Activated CD8-positive, alpha-beta T cell treated with anti-CD3 and anti-CD28 coated beads for 36 hours (primary cell): ENCODE data around the gene RHBDF2. TPM values are rescaled to one million over a fixed set of nuclear protein-coding genes. Genes with fewer than 3 reads are reported as not detected.
A peak's percentile ranks its signal among the peaks of the same experiment; 100 is the strongest.

Source experiments
- ATAC-seq: fragments of 200-7000 bp; cut with Tn5 transposase; one replicate; pipeline ENCODE4 v1.10.0; 2021; ENCODE audit warnings: mild to moderate bottlenecking, moderate library complexity
- CTCF ChIA-PET: fragments of 350-600 bp; sonication (Branson Sonifier 250); formaldehyde crosslinking; loops from one replicate; lab custom pipeline; 2021; ENCODE audit warnings: antibody characterized with exemption; lab: Charles Lee
- POLR2A ChIA-PET: fragments of 350-600 bp; sonication (Branson Sonifier 250); formaldehyde crosslinking; loops from one replicate; lab custom pipeline; 2021; ENCODE audit warnings: antibody characterized with exemption; lab: Charles Lee
- DNase-seq: peaks from one replicate; pipeline ENCODE4 v3.0.0-alpha.2; 2020
- H3K27ac Mint-ChIP-seq: one replicate; pipeline ENCODE4 v1.8.0; 2021; ENCODE audit warnings: mild to moderate bottlenecking, mixed read lengths
- H3K27me3 Mint-ChIP-seq: one replicate; pipeline ENCODE4 v1.8.0; 2021; ENCODE audit warnings: mixed read lengths
- H3K36me3 Mint-ChIP-seq: one replicate; pipeline ENCODE4 v1.8.0; 2021; ENCODE audit warnings: low read depth, mixed read lengths
- H3K4me1 Mint-ChIP-seq: one replicate; pipeline ENCODE4 v1.8.0; 2021; ENCODE audit warnings: low read depth, mixed read lengths
- H3K4me3 Mint-ChIP-seq: one replicate; pipeline ENCODE4 v1.8.0; 2021; ENCODE audit warnings: mild to moderate bottlenecking, moderate library complexity, mixed read lengths
- H3K9me3 Mint-ChIP-seq: one replicate; pipeline ENCODE4 v1.8.0; 2021; ENCODE audit warnings: mixed read lengths
- CTCF ChIP-seq: fragments of 200-600 bp; IDR thresholded peaks from one replicate; pipeline ENCODE4 v1.8.0; 2022; ENCODE audit warnings: antibody characterized with exemption, mild to moderate bottlenecking
- intact Hi-C: fragments of 100-400 bp; cut with micrococcal nuclease; formaldehyde crosslinking; loops from one replicate; pipeline ENCODE4 v1.10.0; 2022
- total RNA-seq, 2 experiments: library from RNA; stranded (reverse); gene quantifications; one replicate each; pipeline ENCODE4 v1.2.3, GENCODE V29; 2021

The RHBDF2 gene
- total RNA-seq, 2 experiments from 2014 or later = 19.9 to 20.4 TPM

GRCh38 chr17:76490112-76490710, 11.0 kb downstream of the RHBDF2 start:
- Mint-ChIP-seq H3K27ac (peak overlapping the region; percentile 34), H3K4me1 (peaks cover 46% of the 10 kb centered on the region), H3K9me3 (no peaks in the 10 kb centered on the region), H3K27me3 (no peaks in the 10 kb centered on the region), H3K36me3 (peaks cover 3% of the 10 kb centered on the region), H3K4me3 (no peak overlapping the region)
- no peak for DNase-seq
- CTCF ChIA-PET = interaction anchor here (1.4 to 3.8 kb wide), 2 partner anchors 10 to 16 kb away, joined by 3 to 22 read pairs; no protein-coding TSS in a partner anchor
- POLR2A ChIA-PET = interaction anchor here (0.7 to 1.2 kb wide), 2 partner anchors 9 to 28 kb away, joined by 3 to 6 read pairs; no protein-coding TSS in a partner anchor
- no peak for ATAC-seq
- intact Hi-C loops = no loop called here
- no peak for TF ChIP-seq CTCF

DNA sequence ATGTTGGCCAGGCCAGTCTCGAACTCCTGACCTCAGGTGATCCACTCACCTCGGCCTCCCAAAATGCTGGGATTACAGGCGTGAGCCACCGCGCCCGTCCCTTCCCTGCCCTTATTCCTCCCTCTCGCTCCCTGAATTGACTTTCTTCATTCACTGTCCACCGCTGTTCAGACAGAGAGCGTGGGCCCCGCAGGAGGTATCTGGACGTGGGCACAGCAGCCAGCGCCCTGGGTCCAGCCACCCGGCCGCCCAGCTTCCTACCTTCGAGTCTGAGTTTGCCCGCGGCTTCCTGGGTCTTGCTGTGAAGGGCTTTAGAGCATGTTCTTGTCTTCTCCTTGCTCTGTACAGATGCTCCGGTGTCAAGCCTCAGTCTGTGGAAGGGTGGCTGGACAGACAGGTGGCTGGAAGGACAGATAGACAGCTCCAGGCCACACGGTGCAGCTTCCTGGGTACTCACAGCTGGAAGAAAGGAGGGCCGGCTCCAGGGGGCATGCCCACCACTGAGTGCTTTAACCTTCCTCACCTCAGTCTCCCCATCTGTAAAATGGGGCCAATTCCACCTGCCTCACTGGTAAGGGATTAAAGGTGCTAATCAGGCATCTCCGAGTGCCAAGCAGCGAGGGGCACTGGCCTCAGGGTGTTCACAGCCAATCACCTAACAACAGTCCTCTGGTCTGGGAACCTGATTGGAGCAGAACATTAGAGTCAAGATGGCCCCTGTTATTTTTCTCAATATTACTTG, 13.6 kb downstream of the RHBDF2 start:
- CTCF ChIA-PET = interaction anchor here (1.0 kb wide), 1 partner anchor 29 kb away, joined by 3 read pairs; no protein-coding TSS in a partner anchor
- H3K27ac Mint-ChIP-seq = no peak overlapping the region
- H3K27me3 Mint-ChIP-seq = no peaks in the 10 kb centered on the region
- DNase-seq (no peak), ATAC-seq (no peak)
- peaks cover 25% of the 10 kb centered on the region for H3K4me1 Mint-ChIP-seq
- no peak overlapping the region for H3K4me3 Mint-ChIP-seq
- POLR2A ChIA-PET = no interaction called here
- intact Hi-C loops = no loop called here
- TF ChIP-seq CTCF = no peak
- H3K36me3 Mint-ChIP-seq = peaks cover 10% of the 10 kb centered on the region
- no peaks in the 10 kb centered on the region for H3K9me3 Mint-ChIP-seq

- no peaks in the 10 kb centered on the region for H3K9me3 Mint-ChIP-seq
- ChIA-PET POLR2A (interaction anchor here (0.6 to 1.5 kb wide), 4 partner anchors 10 to 63 kb away, joined by 3 to 4 read pairs (median 3); no protein-coding TSS in a partner anchor), CTCF (interaction anchor here (1.3 kb wide), 1 partner anchor 21 kb away, joined by 3 read pairs; no protein-coding TSS in a partner anchor)
- H3K4me1 Mint-ChIP-seq = peaks cover 17% of the 10 kb centered on the region
- no peak overlapping the region for H3K27ac Mint-ChIP-seq
- no peaks in the 10 kb centered on the region for H3K27me3 Mint-ChIP-seq
- intact Hi-C loops = no loop called here
- no peak for TF ChIP-seq CTCF
- no peak for DNase-seq
- H3K4me3 Mint-ChIP-seq = no peak overlapping the region
- peaks cover 13% of the 10 kb centered on the region for H3K36me3 Mint-ChIP-seq
- no peak for ATAC-seq
Measured at GRCh38 chr17:76485569-76485968, 15.7 kb downstream of the RHBDF2 start.

DNA sequence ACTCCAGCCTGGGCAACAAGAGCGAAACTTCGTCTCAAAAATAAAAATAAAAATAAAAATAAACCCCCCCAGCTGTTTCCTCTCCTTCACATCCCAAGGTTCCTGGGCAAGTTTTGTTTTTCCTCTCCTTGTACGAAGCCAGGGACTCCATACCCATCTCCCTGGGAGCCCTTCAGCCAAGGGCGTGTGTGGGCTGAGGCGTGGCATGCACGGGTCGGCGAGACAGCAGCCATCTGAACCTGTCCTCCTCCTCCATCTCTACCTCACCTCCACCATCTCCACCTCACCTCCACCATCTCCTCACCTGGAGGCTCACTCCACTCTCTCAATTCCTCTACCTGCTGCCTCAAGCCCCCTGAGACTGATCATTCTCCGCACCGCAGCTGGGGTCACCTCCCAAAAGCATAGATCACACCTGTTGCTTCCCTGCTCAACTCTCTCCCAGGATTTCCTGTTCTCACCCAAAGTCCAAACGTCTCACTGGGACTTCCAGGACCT, 16.9 kb downstream of the RHBDF2 start:
- no peaks in the 10 kb centered on the region for H3K9me3 Mint-ChIP-seq
- intact Hi-C loops = no loop called here
- H3K4me1 Mint-ChIP-seq = peaks cover 15% of the 10 kb centered on the region
- no peak overlapping the region for H3K4me3 Mint-ChIP-seq
- peaks cover 16% of the 10 kb centered on the region for H3K36me3 Mint-ChIP-seq
- no peak for TF ChIP-seq CTCF
- ChIA-PET CTCF (interaction anchor here (1.3 kb wide), 1 partner anchor 9 kb away, joined by 3 read pairs; no protein-coding TSS in a partner anchor), POLR2A (no interaction called here)
- DNase-seq = no peak
- ATAC-seq = no peak
- no peaks in the 10 kb centered on the region for H3K27me3 Mint-ChIP-seq
- H3K27ac Mint-ChIP-seq = no peak overlapping the region
